ENCODE measurements around the gene IL31.

Gene IL31

GRCh38 chr12:122141911-122142725 lies 31.9 kb downstream of the IL31 start:
- TF ChIP-seq CTCF (IDR thresholded peaks at IDR 0.05; ENCODE audit: low read depth, low read length), result no peak

GRCh38 chr12:122140467-122141257 lies 33.4 kb downstream of the IL31 start:
- no peak for TF ChIP-seq CTCF (IDR thresholded peaks at IDR 0.05; ENCODE audit: low read depth, low read length)
- no peak for DNase-seq (ENCODE audit: extremely low read depth, low read depth)

More at GRCh38 chr12:122141911-122142725, 31.9 kb downstream of the IL31 start:
- no peak for DNase-seq (ENCODE audit: extremely low read depth, low read depth)

- no peak for TF ChIP-seq CTCF (IDR thresholded peaks at IDR 0.05; ENCODE audit: low read depth, low read length)
- no peak for DNase-seq (ENCODE audit: extremely low read depth, low read depth)
Measured at GRCh38 chr12:122139941-122140340, 34.1 kb downstream of the IL31 start.

DNA sequence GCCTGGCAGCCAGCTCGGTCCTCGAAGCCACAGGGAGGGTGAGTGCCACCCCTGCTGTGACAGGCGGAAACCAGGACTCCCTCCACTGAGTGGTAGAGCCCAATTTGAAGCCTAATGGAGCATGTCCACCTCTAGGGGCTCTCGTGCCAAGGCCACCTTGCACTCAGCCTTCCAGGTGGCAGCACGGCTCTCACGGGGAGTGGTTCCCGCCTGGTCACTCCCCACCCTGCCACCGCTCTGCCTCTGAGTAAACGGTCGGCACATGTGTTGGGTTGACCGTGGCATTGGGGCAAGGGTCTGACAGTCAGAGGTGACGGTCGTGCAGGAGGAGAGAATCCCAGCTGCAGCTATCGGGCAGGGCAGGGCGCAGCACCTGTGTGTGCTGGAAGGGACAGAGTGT lies 34.8 kb downstream of the IL31 start:
- no peak for TF ChIP-seq CTCF (IDR thresholded peaks at IDR 0.05; ENCODE audit: low read depth, low read length)
- DNase-seq (ENCODE audit: extremely low read depth, low read depth), result no peak

DNA sequence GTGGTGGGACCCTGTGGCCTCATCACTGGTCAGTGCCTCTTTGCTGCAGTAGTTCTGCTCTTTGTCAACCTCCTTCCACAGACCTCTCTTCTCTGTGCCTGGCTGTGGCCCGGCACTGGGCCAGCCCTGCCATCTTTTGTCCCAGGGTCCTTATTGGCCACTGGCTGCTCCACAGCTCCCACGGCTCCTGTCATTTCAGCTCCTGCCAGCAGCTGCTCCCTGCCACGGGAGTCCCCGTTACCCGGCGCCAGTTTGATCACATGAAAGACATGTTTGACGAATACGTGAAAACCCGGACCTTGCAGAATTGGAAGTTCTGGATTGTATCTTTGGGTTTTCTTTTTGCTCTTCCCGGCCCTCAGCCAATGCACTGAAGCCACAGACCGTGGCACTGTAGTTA lies 35.4 kb downstream of the IL31 start:
- TF ChIP-seq CTCF (IDR thresholded peaks at IDR 0.05; ENCODE audit: low read depth, low read length), result no peak
- no peak for DNase-seq (ENCODE audit: extremely low read depth, low read depth)

DNA sequence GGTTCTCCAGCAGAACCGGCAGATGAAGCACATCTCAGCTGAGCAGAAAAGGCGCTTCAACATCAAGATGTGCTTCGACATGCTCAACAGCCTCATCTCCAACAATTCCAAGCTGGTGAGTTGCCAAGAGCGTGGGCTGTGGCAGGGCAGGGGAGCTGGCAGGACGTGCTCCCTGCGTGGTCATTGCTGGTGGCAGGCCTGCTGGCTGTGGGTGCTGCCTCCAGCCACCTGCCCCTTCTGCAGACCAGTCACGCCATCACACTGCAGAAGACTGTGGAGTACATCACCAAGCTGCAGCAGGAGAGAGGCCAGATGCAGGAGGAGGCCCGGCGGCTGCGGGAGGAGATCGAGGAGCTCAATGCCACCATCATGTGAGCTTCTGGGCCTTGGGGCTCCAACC lies 35.8 kb downstream of the IL31 start:
- no peak for TF ChIP-seq CTCF (IDR thresholded peaks at IDR 0.05; ENCODE audit: low read depth, low read length)
- no peak for DNase-seq (ENCODE audit: extremely low read depth, low read depth)

GRCh38 chr12:122137681-122138080 lies 36.3 kb downstream of the IL31 start:
- no peak for TF ChIP-seq CTCF (IDR thresholded peaks at IDR 0.05; ENCODE audit: low read depth, low read length)
- no peak for DNase-seq (ENCODE audit: extremely low read depth, low read depth)
